Measurements from ENCODE around the gene RNF144B. TPM values are rescaled to one million over a fixed set of nuclear protein-coding genes. Genes with fewer than 3 reads are reported as not detected.

Gene RNF144B
- total RNA-seq, 1 experiment from 2014 or later = 12.1 TPM

GRCh38 chr6:18367371-18367770 is 19.8 kb upstream of the RNF144B start:
- Mint-ChIP-seq H3K36me3 (ENCODE audit: insufficient read depth, unreplicated experiment) (no peaks in the 10 kb centered on the region), H3K27ac (ENCODE audit: unreplicated experiment) (no peak overlapping the region), H3K27me3 (ENCODE audit: unreplicated experiment) (no peaks in the 10 kb centered on the region), H3K9me3 (ENCODE audit: low read depth, unreplicated experiment) (no peaks in the 10 kb centered on the region), H3K4me3 (ENCODE audit: low read depth, unreplicated experiment) (no peak overlapping the region), H3K4me1 (ENCODE audit: low read depth, unreplicated experiment) (no peaks in the 10 kb centered on the region)
- no peak for TF ChIP-seq CTCF (IDR thresholded peaks at IDR 0.05; ENCODE audit: unreplicated experiment)
- no peak for DNase-seq
- BruUV-seq (replicated peaks) = no TSS peak
- intact Hi-C loops (cut with micrococcal nuclease; ENCODE audit: unreplicated experiment) = no loop called here
- CTCF ChIA-PET = no interaction called here

GRCh38 chr6:18368277-18369105 is 18.7 kb upstream of the RNF144B start:
- no TSS peak for BruUV-seq (replicated peaks)
- CTCF ChIA-PET = no interaction called here
- DNase-seq = no peak
- H3K4me3 Mint-ChIP-seq (ENCODE audit: low read depth, unreplicated experiment) = no peak overlapping the region
- no peaks in the 10 kb centered on the region for H3K36me3 Mint-ChIP-seq (ENCODE audit: insufficient read depth, unreplicated experiment)
- no peak overlapping the region for H3K27ac Mint-ChIP-seq (ENCODE audit: unreplicated experiment)
- H3K27me3 Mint-ChIP-seq (ENCODE audit: unreplicated experiment) = no peaks in the 10 kb centered on the region
- TF ChIP-seq CTCF (IDR thresholded peaks at IDR 0.05; ENCODE audit: unreplicated experiment) = no peak
- H3K4me1 Mint-ChIP-seq (ENCODE audit: low read depth, unreplicated experiment) = no peaks in the 10 kb centered on the region
- intact Hi-C loops (cut with micrococcal nuclease; ENCODE audit: unreplicated experiment) = no loop called here
- H3K9me3 Mint-ChIP-seq (ENCODE audit: low read depth, unreplicated experiment) = no peaks in the 10 kb centered on the region

GRCh38 chr6:18371010-18371409 is 16.1 kb upstream of the RNF144B start:
- no TSS peak for BruUV-seq (replicated peaks)
- intact Hi-C loops (cut with micrococcal nuclease; ENCODE audit: unreplicated experiment) = no loop called here
- TF ChIP-seq CTCF (IDR thresholded peaks at IDR 0.05; ENCODE audit: unreplicated experiment) = no peak
- Mint-ChIP-seq H3K9me3 (ENCODE audit: low read depth, unreplicated experiment) (no peaks in the 10 kb centered on the region), H3K27me3 (ENCODE audit: unreplicated experiment) (no peaks in the 10 kb centered on the region), H3K4me1 (ENCODE audit: low read depth, unreplicated experiment) (no peaks in the 10 kb centered on the region), H3K4me3 (ENCODE audit: low read depth, unreplicated experiment) (no peak overlapping the region), H3K27ac (ENCODE audit: unreplicated experiment) (no peak overlapping the region), H3K36me3 (ENCODE audit: insufficient read depth, unreplicated experiment) (no peaks in the 10 kb centered on the region)
- CTCF ChIA-PET = no interaction called here
- DNase-seq = no peak

- Mint-ChIP-seq H3K4me1 (ENCODE audit: low read depth, unreplicated experiment) (no peaks in the 10 kb centered on the region), H3K27ac (ENCODE audit: unreplicated experiment) (no peak overlapping the region), H3K36me3 (ENCODE audit: insufficient read depth, unreplicated experiment) (no peaks in the 10 kb centered on the region), H3K9me3 (ENCODE audit: low read depth, unreplicated experiment) (no peaks in the 10 kb centered on the region), H3K4me3 (ENCODE audit: low read depth, unreplicated experiment) (no peak overlapping the region), H3K27me3 (ENCODE audit: unreplicated experiment) (no peaks in the 10 kb centered on the region)
- no TSS peak for BruUV-seq (replicated peaks)
- no peak for TF ChIP-seq CTCF (IDR thresholded peaks at IDR 0.05; ENCODE audit: unreplicated experiment)
- intact Hi-C loops (cut with micrococcal nuclease; ENCODE audit: unreplicated experiment) = no loop called here
- DNase-seq = no peak
- CTCF ChIA-PET = no interaction called here
These were observed 15.5 kb upstream of the RNF144B start for GRCh38 chr6:18371656-18372055.

Data from Calu3 (cell line).